OCI-M2 (cell line): ENCODE measurements around the gene PCDHGB6.
"Not testable (repeated sequence)": the region's sequence is repeated elsewhere in the genome, so short reads cannot be mapped to it uniquely, and the experiment has no call there.

ENCODE experiments used
- DNase-seq: peaks from one replicate; lab custom pipeline; 2025; ENCODE audit not compliant: unreplicated experiment; lab: John Stamatoyannopoulos, UW

Gene PCDHGB6

GRCh38 chr5:141417494-141418172 lies 9.8 kb downstream of the PCDHGB6 start, which contains the start of gene PCDHGB7:
PCDHGB7 (plus strand) TSS chr5:141417677; CDS start chr5:141417860, 183 bp downstream.
- DNase-seq: not testable (repeated sequence)

- DNase-seq: no peak
Observed at GRCh38 chr5:141419074-141419880, 11.5 kb downstream of the PCDHGB6 start.

DNA sequence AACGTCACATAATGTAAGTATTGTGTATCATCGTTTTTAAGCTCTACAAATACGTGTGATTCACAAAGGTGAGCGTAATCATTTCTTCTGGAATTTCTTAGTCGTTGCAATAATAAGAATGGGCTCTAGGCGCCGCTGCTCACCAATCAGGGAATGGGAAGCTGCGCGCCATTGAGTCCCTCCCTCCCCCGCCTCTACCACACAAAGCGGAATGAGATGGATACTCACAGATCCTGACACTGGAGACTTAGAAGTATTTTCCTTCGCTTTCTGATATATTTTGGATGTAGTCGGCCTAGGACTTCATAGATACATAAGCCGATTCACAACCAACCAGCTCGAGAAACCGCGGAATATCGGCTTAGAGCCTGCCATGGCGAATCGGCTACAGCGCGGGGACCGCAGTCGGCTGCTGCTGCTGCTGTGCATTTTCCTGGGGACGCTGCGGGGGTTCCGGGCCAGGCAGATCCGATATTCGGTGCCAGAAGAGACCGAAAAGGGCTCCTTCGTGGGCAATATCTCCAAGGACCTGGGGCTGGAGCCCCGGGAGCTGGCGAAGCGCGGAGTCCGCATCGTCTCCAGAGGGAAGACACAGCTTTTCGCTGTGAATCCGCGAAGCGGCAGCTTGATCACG lies 13.2 kb downstream of the PCDHGB6 start, which contains the start of gene PCDHGA11:
Gene PCDHGA11 (plus strand): TSS at position 197 of the 634 bp plus-strand sequence. CDS start 177 bp downstream, at position 374.
- DNase-seq: no peak

DNA sequence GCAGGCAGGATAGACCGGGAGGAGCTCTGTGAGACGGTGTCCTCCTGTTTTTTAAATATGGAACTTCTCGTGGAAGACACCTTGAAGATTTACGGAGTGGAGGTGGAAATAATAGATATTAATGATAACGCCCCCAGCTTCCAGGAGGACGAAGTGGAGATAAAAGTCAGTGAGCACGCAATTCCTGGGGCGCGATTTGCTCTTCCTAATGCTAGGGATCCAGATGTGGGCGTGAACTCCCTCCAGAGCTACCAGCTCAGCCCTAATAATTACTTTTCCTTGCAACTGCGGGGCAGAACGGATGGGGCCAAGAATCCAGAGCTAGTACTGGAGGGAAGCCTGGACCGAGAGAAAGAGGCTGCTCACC lies 13.7 kb downstream of the PCDHGB6 start:
- no peak for DNase-seq

DNA sequence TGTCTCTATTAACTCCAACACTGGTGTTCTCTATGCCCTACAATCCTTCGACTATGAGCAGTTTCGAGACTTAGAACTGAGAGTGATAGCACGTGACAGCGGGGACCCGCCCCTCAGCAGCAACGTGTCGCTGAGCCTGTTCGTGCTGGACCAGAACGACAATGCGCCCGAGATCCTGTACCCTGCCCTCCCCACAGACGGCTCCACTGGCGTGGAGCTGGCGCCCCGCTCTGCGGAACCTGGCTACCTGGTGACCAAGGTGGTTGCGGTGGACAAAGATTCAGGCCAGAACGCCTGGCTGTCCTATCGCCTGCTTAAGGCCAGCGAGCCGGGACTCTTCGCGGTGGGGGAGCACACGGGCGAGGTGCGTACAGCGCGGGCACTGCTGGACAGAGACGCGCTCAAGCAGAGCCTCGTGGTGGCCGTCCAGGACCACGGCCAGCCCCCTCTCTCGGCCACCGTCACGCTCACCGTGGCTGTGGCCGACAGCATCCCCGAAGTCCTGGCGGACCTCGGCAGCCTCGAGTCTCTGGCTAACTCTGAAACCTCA lies 15.0 kb downstream of the PCDHGB6 start:
- DNase-seq: no peak

DNA sequence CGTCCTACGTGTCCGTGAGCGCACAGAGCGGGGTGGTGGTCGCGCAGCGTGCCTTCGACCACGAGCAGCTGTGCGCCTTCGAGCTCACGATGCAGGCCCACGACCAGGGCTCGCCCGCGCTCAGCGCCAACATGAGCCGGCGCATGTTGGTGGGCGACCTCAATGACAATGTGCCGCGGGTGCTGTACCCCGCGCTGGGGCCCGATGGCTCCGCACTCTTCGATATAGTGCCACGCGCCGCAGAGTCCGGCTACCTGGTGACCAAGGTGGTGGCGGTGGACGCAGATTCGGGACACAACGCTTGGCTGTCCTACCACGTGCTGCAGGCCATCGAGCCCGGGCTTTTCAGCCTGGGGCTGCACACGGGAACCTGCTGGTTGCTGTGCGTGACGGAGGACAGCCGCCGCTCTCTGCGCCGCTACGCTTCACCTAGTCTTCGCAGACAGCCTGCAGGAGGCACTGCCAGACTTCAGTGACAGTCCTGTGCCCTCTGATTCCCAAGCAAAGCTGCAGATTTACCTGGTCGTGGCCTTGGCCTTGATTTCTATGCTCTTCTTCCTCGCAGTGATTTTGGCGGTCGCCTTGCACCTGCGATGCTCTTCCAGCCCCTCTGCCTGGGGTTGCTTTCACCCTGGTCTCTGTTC lies 20.1 kb downstream of the PCDHGB6 start:
- no peak for DNase-seq

DNA sequence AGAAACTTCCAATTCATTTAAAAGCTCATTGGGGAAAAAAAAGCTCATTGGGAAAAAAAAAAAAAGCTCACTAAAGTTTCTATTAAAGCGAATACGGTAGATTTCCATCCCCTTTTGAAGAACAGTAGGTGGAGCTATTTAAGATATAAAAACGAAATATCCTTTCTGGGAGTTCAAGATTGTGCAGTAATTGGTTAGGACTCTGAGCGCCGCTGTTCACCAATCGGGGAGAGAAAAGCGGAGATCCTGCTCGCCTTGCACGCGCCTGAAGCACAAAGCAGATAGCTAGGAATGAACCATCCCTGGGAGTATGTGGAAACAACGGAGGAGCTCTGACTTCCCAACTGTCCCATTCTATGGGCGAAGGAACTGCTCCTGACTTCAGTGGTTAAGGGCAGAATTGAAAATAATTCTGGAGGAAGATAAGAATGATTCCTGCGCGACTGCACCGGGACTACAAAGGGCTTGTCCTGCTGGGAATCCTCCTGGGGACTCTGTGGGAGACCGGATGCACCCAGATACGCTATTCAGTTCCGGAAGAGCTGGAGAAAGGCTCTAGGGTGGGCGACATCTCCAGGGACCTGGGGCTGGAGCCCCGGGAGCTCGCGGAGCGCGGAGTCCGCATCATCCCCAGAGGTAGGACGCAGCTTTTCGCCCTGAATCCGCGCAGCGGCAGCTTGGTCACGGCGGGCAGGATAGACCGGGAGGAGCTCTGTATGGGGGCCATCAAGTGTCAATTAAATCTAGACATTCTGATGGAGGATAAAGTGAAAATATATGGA lies 22.7 kb downstream of the PCDHGB6 start, which contains the start of gene PCDHGA12:
Gene PCDHGA12 (plus strand): TSS at position 176 of the 782 bp plus-strand sequence. CDS start 253 bp downstream, at position 429.
- DNase-seq: no peak

DNA sequence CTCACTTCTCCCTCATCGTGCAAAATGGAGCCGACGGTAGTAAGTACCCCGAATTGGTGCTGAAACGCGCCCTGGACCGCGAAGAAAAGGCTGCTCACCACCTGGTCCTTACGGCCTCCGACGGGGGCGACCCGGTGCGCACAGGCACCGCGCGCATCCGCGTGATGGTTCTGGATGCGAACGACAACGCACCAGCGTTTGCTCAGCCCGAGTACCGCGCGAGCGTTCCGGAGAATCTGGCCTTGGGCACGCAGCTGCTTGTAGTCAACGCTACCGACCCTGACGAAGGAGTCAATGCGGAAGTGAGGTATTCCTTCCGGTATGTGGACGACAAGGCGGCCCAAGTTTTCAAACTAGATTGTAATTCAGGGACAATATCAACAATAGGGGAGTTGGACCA lies 23.5 kb downstream of the PCDHGB6 start:
- DNase-seq: no peak

- DNase-seq: not testable (repeated sequence)
Observed at GRCh38 chr5:141432308-141432707, 24.5 kb downstream of the PCDHGB6 start.

DNA sequence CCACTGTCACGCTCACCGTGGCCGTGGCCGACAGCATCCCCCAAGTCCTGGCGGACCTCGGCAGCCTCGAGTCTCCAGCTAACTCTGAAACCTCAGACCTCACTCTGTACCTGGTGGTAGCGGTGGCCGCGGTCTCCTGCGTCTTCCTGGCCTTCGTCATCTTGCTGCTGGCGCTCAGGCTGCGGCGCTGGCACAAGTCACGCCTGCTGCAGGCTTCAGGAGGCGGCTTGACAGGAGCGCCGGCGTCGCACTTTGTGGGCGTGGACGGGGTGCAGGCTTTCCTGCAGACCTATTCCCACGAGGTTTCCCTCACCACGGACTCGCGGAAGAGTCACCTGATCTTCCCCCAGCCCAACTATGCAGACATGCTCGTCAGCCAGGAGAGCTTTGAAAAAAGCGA lies 24.9 kb downstream of the PCDHGB6 start:
- not testable (repeated sequence) for DNase-seq

GRCh38 chr5:141434006-141434405 lies 26.2 kb downstream of the PCDHGB6 start:
- no peak for DNase-seq

- no peak for DNase-seq
Observed at GRCh38 chr5:141437221-141437620, 29.4 kb downstream of the PCDHGB6 start.

GRCh38 chr5:141439411-141440141 lies 31.8 kb downstream of the PCDHGB6 start:
- no peak for DNase-seq

DNA sequence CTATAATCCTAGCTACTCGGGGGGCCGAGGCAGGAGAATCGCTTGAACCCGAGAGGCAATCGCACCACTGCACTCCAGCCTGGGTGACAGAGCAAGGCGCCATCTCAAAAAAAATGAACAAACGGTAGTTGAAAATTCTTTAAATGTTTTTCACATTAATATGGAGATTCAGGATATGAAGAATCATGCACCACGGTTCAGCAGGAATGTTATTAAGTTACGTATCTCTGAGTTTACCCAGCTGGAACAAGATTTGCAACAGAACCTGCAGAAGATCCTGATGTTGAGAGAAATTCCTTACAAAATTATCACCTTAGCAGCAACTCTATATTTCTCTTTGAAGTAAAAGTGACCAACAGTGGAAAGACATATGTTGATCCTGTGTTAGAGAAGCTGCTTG lies 32.5 kb downstream of the PCDHGB6 start:
- no peak for DNase-seq

DNA sequence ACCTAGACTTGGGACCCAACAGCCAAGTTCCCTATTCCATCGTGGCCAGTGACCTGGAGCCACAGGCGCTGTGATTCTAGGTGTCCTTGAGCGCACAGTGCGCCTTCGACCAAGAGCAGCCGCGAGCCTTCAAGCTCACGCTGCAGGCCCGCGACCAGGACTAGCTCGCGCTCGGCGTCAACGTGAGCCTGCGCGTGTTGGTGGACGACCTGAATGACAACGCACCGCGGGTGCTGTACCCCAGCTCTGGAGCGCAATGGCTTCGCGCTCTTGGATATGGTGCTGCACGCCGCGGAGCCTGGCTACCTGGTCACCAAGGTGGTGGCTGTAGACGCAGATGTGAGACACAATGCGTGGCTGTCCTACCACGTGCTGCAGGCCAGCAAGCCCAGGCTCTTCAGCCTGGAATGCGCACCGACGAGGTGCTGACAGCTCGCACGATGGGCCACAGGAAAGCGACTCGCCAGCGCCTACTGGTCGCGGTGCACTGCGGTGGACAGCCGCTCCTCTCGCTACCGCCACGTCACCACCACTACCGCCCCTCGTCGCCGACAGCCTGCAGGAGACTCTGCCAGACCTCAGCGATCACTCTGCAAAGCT lies 33.9 kb downstream of the PCDHGB6 start:
- DNase-seq: no peak
